Measurements from ENCODE around the gene JAGN1.
"Not testable (repeated sequence)": the region's sequence is repeated elsewhere in the genome, so short reads cannot be mapped to it uniquely, and the experiment has no call there.

The JAGN1 gene

DNA sequence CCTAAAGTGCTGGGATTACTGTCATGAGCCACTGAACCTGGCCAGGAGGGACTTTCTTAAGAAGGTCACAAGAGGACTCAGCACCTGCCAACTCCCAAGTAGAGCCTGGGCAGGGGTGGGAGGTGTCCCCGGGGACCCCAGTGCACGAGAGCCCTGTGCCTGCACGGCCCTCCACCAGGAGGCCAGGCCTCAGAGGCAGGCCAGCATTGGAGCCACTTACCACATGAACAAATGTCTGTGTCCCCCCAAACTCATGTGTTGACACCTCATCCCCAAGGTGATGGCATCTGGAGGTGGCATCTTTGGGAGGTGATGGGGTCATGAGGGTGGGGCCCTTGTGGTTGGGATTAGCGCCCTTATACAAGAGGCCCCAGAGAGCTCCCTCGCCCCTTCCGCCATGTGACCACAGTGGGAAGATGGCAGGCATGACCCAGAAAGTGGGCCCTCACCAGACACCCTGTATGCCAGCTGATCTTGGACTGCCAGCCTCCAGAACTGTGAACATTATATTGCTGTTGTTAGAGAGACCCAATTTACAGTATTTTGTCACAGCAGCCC is 43.4 kb upstream of the JAGN1 start:
- no peaks in the 10 kb centered on the region for H4K20me1 ChIP-seq (ENCODE audit: insufficient read depth, low read length)
- H3K36me3 ChIP-seq (replicated peaks; ENCODE audit: low read depth, low read length) = peaks cover under 1% of the 10 kb centered on the region
- H3K9me3 ChIP-seq (ENCODE audit: insufficient read depth, low read length) = no peaks in the 10 kb centered on the region
- H3K27me3 ChIP-seq (ENCODE audit: low read depth, low read length) = no peaks in the 10 kb centered on the region
- H2AFZ ChIP-seq (ENCODE audit: low read depth, low read length) = no peak overlapping the region
- peaks cover 21% of the 10 kb centered on the region for H3K4me1 ChIP-seq (ENCODE audit: low read length)
- TF ChIP-seq, protein P1, sequence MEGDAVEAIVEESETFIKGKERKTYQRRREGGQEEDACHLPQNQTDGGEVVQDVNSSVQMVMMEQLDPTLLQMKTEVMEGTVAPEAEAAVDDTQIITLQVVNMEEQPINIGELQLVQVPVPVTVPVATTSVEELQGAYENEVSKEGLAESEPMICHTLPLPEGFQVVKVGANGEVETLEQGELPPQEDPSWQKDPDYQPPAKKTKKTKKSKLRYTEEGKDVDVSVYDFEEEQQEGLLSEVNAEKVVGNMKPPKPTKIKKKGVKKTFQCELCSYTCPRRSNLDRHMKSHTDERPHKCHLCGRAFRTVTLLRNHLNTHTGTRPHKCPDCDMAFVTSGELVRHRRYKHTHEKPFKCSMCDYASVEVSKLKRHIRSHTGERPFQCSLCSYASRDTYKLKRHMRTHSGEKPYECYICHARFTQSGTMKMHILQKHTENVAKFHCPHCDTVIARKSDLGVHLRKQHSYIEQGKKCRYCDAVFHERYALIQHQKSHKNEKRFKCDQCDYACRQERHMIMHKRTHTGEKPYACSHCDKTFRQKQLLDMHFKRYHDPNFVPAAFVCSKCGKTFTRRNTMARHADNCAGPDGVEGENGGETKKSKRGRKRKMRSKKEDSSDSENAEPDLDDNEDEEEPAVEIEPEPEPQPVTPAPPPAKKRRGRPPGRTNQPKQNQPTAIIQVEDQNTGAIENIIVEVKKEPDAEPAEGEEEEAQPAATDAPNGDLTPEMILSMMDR (IDR thresholded peaks at IDR 0.05; ENCODE audit: low read depth, low read length) = no peak
- TF ChIP-seq EZH2phosphoT487 (IDR thresholded peaks at IDR 0.05; ENCODE audit: low read depth) = no peak
- peaks cover 16% of the 10 kb centered on the region for H3K79me2 ChIP-seq (ENCODE audit: low read length)
- H3K9ac ChIP-seq (ENCODE audit: low read length) = no peak overlapping the region
- no peak overlapping the region for H3K27ac ChIP-seq (ENCODE audit: low read length)
- H3K4me3 ChIP-seq (ENCODE audit: low read length) = no peak overlapping the region
- no peak overlapping the region for H3K4me2 ChIP-seq (ENCODE audit: low read length)

DNA sequence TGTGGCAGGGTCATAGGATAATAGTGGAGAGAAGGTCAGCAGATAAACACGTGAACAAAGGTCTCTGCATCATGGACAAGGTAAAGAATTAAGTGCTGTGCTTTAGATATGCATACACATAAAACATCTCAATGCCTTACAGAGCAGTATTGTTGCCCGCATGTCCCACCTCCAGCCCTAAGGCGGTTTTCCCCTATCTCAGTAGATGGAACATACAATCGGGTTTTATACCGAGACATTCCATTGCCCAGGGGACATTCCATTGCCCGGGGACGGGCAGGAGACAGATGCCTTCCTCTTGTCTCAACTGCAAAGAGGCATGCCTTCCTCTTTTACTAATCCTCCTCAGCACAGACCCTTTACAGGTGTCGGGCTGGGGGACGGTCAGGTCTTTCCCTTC is 42.5 kb upstream of the JAGN1 start:
- H3K9me3 ChIP-seq (ENCODE audit: insufficient read depth, low read length); H4K20me1 ChIP-seq (ENCODE audit: insufficient read depth, low read length); H2AFZ ChIP-seq (ENCODE audit: low read depth, low read length); H3K4me2 ChIP-seq (ENCODE audit: low read length); H3K36me3 ChIP-seq (replicated peaks; ENCODE audit: low read depth, low read length); H3K4me3 ChIP-seq (ENCODE audit: low read length); H3K79me2 ChIP-seq (ENCODE audit: low read length); H3K27ac ChIP-seq (ENCODE audit: low read length); H3K27me3 ChIP-seq (ENCODE audit: low read depth, low read length); H3K9ac ChIP-seq (ENCODE audit: low read length): not testable (repeated sequence)
- peaks cover 14% of the 10 kb centered on the region for H3K4me1 ChIP-seq (ENCODE audit: low read length)

DNA sequence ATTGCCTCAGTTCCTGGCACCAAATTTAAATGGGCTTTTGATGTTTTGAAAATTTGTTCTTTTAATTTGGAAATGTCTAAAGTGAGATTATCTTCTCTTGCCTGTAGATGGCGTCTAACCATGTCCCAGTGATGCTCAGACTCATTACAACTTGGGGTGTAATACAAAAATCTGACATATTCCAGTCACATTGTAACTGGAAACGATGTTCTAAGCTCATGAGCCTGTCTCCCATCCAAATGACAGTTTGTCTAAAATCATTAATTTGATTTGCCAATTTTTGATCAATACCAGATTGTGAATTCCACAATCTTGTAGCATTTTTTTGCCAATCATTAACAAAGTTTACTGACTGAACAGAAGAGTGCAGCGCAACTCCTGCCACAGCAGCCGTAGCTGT is 41.5 kb upstream of the JAGN1 start:
- not testable (repeated sequence) for H3K4me3 ChIP-seq (ENCODE audit: low read length); H4K20me1 ChIP-seq (ENCODE audit: insufficient read depth, low read length); H3K27me3 ChIP-seq (ENCODE audit: low read depth, low read length); H3K27ac ChIP-seq (ENCODE audit: low read length); H3K9ac ChIP-seq (ENCODE audit: low read length); H3K36me3 ChIP-seq (replicated peaks; ENCODE audit: low read depth, low read length); H2AFZ ChIP-seq (ENCODE audit: low read depth, low read length); H3K9me3 ChIP-seq (ENCODE audit: insufficient read depth, low read length); H3K79me2 ChIP-seq (ENCODE audit: low read length)
- peak overlapping the region; percentile 32 for H3K4me2 ChIP-seq (ENCODE audit: low read length)
- peaks cover 12% of the 10 kb centered on the region for H3K4me1 ChIP-seq (ENCODE audit: low read length)
- TF ChIP-seq, protein P1 (IDR thresholded peaks at IDR 0.05; ENCODE audit: low read depth, low read length) = peak; percentile 44

DNA sequence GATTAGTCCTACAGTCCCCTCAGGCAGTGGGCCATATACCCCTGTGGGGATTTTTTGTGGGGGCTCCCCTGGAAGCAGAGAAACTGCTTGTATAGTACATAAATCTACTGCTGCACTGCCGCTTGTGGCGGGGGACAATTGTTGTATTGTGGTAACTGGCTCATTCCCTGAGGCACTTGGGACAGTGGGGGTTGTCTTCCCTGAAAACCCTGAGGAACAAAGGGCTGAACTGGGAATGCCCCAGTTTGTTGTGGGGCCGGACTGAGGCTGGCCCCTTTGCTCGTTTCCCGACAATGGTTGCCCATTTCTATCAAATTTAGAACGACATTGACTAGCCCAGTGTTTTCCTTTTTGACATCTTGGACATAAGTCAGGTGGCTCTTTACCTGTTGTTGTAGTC is 39.0 kb upstream of the JAGN1 start:
- not testable (repeated sequence) for H3K9me3 ChIP-seq (ENCODE audit: insufficient read depth, low read length); H2AFZ ChIP-seq (ENCODE audit: low read depth, low read length); H3K4me2 ChIP-seq (ENCODE audit: low read length); H3K79me2 ChIP-seq (ENCODE audit: low read length); H3K27ac ChIP-seq (ENCODE audit: low read length); H4K20me1 ChIP-seq (ENCODE audit: insufficient read depth, low read length); H3K4me3 ChIP-seq (ENCODE audit: low read length); H3K36me3 ChIP-seq (replicated peaks; ENCODE audit: low read depth, low read length); H3K4me1 ChIP-seq (ENCODE audit: low read length); H3K27me3 ChIP-seq (ENCODE audit: low read depth, low read length); H3K9ac ChIP-seq (ENCODE audit: low read length)

DNA sequence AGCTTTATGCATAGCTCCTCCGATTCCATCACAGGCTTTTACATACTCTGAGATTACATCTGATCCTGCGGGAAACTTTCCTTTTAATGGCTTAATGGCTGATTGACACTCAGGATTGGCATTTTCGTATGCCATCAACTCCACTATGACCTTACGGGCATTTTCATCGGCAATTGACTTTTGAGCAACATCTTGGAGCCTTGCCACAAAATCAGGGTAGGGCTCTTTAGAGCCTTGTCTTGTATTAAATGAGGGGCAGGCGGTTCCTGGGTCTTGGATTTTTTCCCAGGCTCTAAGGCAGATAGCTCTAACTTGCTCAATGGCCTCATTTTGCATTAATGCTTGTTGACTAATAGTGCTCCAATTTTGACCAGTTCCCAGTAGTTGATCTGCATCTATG is 38.5 kb upstream of the JAGN1 start:
- H3K4me2 ChIP-seq (ENCODE audit: low read length) = not testable (repeated sequence)

More for the DNA sequence above, 38.5 kb upstream of the JAGN1 start:
- not testable (repeated sequence) for H3K9ac ChIP-seq (ENCODE audit: low read length); H3K4me1 ChIP-seq (ENCODE audit: low read length); H3K27ac ChIP-seq (ENCODE audit: low read length); H3K27me3 ChIP-seq (ENCODE audit: low read depth, low read length); H4K20me1 ChIP-seq (ENCODE audit: insufficient read depth, low read length); H3K79me2 ChIP-seq (ENCODE audit: low read length); H3K36me3 ChIP-seq (replicated peaks; ENCODE audit: low read depth, low read length); H3K4me3 ChIP-seq (ENCODE audit: low read length); H3K9me3 ChIP-seq (ENCODE audit: insufficient read depth, low read length); H2AFZ ChIP-seq (ENCODE audit: low read depth, low read length)
